Measurements from ENCODE around the gene ZRANB1. TPM values are rescaled to one million over a fixed set of nuclear protein-coding genes. Genes with fewer than 3 reads are reported as not detected.

ZRANB1 gene
- total RNA-seq, 4 donors from 2014 or later: 35.5 to 48.7 (median 44.3) TPM

GRCh38 chr10:125000366-125001312, 58.7 kb downstream of the ZRANB1 start:
- H3K27ac ChIP-seq: peak overlapping the region in 3 of 4 donors; percentile 72 to 77 (median 75)
- TF ChIP-seq POLR2AphosphoS5 (IDR thresholded peaks at IDR 0.05): peak; percentile 10
- no peak for TF ChIP-seq POLR2A (IDR thresholded peaks at IDR 0.05)
- no peaks in the 10 kb centered on the region for H3K27me3 ChIP-seq
- 42 to 60% methylated on average over 7 to 13 of the region's 35 CpGs for WGBS, 2 donors (ENCODE audit: low coverage in 1 of 2)
- no peaks in the 10 kb centered on the region for H3K9me3 ChIP-seq
- H3K36me3 ChIP-seq: peaks cover 0 to 91% of the 10 kb centered on the region in 2 donors
- H3K4me3 ChIP-seq: no peak overlapping the region
- H3K4me1 ChIP-seq: peaks cover 5 to 60% (median 38%) of the 10 kb centered on the region in 3 donors
- no peak for ATAC-seq

DNA sequence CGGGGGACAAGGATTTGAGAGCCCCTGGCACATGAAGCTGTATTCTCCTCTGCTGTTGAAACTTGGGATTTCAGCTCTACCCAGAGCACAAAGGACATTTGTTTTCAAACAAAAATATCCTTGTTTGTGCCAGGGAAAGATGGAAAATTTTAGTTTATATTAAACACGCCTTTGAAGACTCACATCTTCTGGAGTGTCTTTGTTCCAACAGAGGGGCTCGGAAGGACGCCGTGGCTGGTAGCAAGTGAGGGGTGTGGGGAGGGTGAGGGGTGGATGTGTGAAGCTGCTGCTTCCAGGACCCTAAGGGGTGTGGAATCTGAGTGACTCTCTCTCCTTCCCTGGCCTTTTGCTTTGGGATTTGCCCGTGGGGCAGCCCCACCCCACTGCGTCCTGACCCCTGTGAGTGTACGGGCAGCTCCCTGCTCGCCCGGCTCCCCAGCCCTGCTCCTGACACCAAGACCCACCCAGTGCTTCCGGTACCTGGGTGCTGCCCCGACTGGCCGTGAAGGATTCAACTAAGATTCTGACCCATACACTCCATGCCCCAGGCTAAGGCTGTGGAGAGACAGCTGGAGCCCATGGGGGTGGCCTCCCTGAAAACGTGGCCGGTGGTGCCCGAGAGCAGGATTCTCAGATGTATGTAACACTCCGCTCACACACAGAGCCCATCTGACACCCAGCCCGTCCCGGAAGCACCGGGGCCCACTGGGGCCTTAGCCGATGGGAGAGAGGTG, 59.6 kb downstream of the ZRANB1 start:
- no peaks in the 10 kb centered on the region for H3K9me3 ChIP-seq
- peak overlapping the region in 3 of 4 donors; percentile 72 to 77 (median 75) for H3K27ac ChIP-seq
- peaks cover 0 to 91% of the 10 kb centered on the region in 2 donors for H3K36me3 ChIP-seq
- peaks cover 5 to 67% (median 38%) of the 10 kb centered on the region in 3 donors for H3K4me1 ChIP-seq
- no peaks in the 10 kb centered on the region for H3K27me3 ChIP-seq
- WGBS, 2 donors (ENCODE audit: low coverage in 1 of 2): 20 to 59% methylated on average over 1 to 5 of the region's 21 CpGs
- no peak overlapping the region for H3K4me3 ChIP-seq
- no peak for TF ChIP-seq POLR2AphosphoS5 (IDR thresholded peaks at IDR 0.05)
- TF ChIP-seq POLR2A (IDR thresholded peaks at IDR 0.05): no peak
- TF ChIP-seq, protein P1, sequence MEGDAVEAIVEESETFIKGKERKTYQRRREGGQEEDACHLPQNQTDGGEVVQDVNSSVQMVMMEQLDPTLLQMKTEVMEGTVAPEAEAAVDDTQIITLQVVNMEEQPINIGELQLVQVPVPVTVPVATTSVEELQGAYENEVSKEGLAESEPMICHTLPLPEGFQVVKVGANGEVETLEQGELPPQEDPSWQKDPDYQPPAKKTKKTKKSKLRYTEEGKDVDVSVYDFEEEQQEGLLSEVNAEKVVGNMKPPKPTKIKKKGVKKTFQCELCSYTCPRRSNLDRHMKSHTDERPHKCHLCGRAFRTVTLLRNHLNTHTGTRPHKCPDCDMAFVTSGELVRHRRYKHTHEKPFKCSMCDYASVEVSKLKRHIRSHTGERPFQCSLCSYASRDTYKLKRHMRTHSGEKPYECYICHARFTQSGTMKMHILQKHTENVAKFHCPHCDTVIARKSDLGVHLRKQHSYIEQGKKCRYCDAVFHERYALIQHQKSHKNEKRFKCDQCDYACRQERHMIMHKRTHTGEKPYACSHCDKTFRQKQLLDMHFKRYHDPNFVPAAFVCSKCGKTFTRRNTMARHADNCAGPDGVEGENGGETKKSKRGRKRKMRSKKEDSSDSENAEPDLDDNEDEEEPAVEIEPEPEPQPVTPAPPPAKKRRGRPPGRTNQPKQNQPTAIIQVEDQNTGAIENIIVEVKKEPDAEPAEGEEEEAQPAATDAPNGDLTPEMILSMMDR (IDR thresholded peaks at IDR 0.05): no peak
- TF ChIP-seq EP300 (IDR thresholded peaks at IDR 0.05): no peak
- no peak for ATAC-seq

DNA sequence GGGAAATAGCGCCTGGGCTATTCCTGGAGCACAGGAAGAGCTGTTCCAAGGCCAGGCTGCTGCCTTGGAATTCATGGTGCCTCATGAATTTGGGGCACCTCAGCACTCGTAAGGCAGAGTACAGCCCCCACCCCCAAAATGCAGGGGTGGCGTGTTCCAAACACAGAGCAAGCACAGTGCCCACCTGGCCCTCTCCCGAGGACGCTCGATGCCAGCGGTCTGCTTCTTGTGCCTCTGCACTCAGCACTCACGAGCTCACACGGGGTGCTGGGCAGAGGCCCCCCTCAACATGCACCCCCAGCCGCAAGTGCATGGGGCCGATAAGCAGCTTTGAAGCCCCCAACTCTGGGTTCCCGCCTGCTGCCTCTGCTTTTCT, 60.1 kb downstream of the ZRANB1 start:
- TF ChIP-seq POLR2A (IDR thresholded peaks at IDR 0.05): no peak
- TF ChIP-seq, protein P1 (IDR thresholded peaks at IDR 0.05): no peak
- TF ChIP-seq POLR2AphosphoS5 (IDR thresholded peaks at IDR 0.05): no peak
- TF ChIP-seq EP300 (IDR thresholded peaks at IDR 0.05): no peak
- H3K27me3 ChIP-seq: no peaks in the 10 kb centered on the region
- ATAC-seq: no peak
- no peaks in the 10 kb centered on the region for H3K9me3 ChIP-seq
- no peak overlapping the region for H3K4me3 ChIP-seq
- peaks cover 0 to 87% of the 10 kb centered on the region in 2 donors for H3K36me3 ChIP-seq
- peak overlapping the region in 2 of 4 donors; percentile 72 to 75 for H3K27ac ChIP-seq
- peaks cover 5 to 72% (median 38%) of the 10 kb centered on the region in 3 donors for H3K4me1 ChIP-seq
- 100% methylated on average over 1 of the region's 12 CpGs; no CpG with 5 or more reads in 1 of the 2 donors for WGBS, 2 donors (ENCODE audit: low coverage in 1 of 2)

DNA sequence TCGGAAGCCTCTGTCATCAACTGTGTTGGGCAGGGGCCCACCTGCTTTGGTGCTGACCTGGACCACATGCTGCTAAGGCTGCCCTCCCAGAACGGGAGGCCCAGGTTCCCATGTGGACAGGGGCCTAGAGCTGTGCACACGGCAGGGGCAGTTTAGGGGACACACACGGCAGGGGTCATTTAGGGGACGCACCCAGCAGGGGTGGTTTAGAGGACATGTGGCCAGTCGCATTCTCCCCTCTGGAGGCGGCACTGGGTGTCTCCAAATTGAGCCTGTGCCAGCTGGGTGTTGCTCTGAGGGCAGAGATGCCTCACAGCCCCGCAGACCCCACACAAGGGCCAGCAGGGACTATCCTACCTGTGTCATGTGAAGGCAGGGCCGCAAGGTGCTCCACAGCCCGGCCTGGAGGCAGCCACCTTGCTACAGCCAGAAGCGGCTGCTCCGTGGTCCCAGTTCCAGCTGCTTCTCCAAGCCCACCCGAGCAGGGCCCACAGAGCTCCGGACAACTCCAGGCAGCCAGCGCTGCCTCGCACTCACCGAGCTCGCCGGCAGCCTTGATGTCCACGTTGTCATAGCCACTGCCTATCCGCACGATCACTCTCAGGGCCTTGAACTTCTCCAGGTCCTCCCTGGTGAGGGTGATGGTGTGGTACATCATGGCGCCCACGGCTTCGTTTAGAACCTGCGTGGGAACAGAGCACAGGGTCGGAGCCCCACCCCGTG, 60.7 kb downstream of the ZRANB1 start:
- TF ChIP-seq EP300 (IDR thresholded peaks at IDR 0.05) (no peak), POLR2AphosphoS5 (IDR thresholded peaks at IDR 0.05) (no peak), POLR2A (IDR thresholded peaks at IDR 0.05) (no peak)
- TF ChIP-seq, protein P1 (IDR thresholded peaks at IDR 0.05): no peak
- H3K4me1 ChIP-seq: peaks cover 5 to 78% (median 41%) of the 10 kb centered on the region in 3 donors

More for the DNA sequence above, 60.7 kb downstream of the ZRANB1 start:
- WGBS, 2 donors (ENCODE audit: low coverage in 1 of 2): 93% methylated on average over 3 of the region's 28 CpGs; no CpG with 5 or more reads in 1 of the 2 donors
- H3K4me3 ChIP-seq: no peak overlapping the region
- no peaks in the 10 kb centered on the region for H3K27me3 ChIP-seq
- H3K36me3 ChIP-seq: peaks cover 0 to 82% of the 10 kb centered on the region in 2 donors
- no peak overlapping the region for H3K27ac ChIP-seq
- ATAC-seq: no peak
- H3K9me3 ChIP-seq: no peaks in the 10 kb centered on the region

Data from gastroesophageal sphincter (tissue), 4 donors.